ENCODE measurements around the gene SH2B2.
A peak's percentile ranks its signal among the peaks of the same experiment; 100 is the strongest.
"Not testable (repeated sequence)": the region's sequence is repeated elsewhere in the genome, so short reads cannot be mapped to it uniquely, and the experiment has no call there.

SH2B2 gene

DNA sequence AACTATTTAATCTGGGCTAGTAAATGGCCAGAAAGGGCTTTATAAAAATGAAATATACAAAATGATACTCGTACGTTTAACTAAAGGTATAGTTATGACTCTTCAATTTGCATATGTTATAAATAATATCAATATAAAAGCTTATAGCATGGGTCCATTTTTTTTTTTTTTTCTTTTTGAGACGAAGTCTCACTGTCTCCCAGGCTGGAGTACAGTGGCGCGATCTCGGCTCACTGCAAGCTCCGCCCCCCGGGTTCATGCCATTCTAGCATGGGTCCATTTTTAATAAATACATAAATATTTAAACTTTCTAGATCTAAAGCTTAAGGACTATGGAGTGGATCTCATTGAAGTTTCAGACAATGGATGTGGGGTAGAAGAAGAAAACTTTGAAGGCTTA is 50.3 kb downstream of the SH2B2 start:
- H3K4me3 ChIP-seq (ENCODE audit: insufficient read length, low read depth); H3K4me1 ChIP-seq (ENCODE audit: insufficient read depth, insufficient read length); H3K9ac ChIP-seq (ENCODE audit: insufficient read length, low read depth); H3K36me3 ChIP-seq (ENCODE audit: insufficient read depth, insufficient read length, low read length); DNase-seq (ENCODE audit: low read depth, low spot score); H3K27me3 ChIP-seq (ENCODE audit: insufficient read depth, insufficient read length); H3K9me3 ChIP-seq (ENCODE audit: insufficient read depth, low read length): not testable (repeated sequence)

DNA sequence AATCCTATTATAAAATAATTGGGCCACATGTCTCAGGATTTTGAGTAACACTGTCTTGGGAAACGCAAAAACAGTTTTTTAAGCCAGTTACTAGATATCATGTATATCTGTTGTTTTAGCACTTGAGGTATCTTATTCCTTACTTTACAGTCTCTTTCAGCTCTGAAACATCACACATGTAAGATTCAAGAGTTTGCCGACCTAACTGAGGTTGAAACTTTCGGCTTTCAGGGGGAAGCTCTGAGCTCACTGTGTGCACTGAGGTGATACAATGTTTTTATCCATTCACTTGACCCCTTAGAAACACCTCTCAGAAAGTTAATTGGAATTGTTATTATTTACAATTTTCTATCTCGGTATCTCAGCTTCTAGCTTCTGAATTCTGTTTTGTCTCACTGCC is 50.8 kb downstream of the SH2B2 start:
- DNase-seq (ENCODE audit: low read depth, low spot score), result not testable (repeated sequence)

DNA sequence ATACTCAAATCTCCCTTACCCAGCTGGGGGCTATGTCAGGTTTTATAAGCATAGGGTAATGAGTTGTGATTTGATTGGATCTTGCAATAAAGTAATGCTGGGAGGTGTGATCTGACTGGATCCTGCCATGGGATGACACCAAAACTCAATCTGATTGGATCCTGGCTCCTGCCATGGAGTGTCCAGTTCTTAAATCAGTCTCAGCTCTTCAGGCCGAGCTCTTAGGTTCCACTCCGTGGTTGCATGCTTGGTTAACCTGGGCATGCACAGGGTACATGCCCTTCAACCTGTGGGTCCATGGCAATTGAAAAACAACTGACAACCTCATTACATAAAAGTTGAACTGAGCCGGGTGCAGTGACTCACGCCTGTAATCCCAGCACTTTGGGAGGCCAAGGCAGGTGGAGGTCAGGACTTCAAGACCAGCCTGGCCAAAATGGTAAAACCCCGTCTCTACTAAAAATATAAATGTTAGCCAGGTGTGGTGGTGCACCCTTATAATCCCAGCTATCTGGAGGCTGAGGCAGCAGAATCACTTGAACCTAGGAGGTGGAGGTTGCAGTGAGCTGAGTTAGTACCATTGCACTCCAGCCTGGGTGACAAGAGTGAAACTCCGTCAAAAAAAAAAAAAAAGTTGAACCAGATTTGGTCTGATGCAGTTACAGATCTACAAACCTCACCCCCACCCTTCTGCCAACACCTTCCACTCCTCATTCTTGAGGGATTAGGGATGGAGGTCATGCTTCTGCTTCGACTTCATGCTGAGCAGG is 54.1 kb downstream of the SH2B2 start:
- not testable (repeated sequence) for H3K9me3 ChIP-seq (ENCODE audit: insufficient read depth, low read length); DNase-seq (ENCODE audit: low read depth, low spot score); H3K9ac ChIP-seq (ENCODE audit: insufficient read length, low read depth); H3K36me3 ChIP-seq (ENCODE audit: insufficient read depth, insufficient read length, low read length); H3K4me3 ChIP-seq (ENCODE audit: insufficient read length, low read depth); H3K27me3 ChIP-seq (ENCODE audit: insufficient read depth, insufficient read length); H3K4me1 ChIP-seq (ENCODE audit: insufficient read depth, insufficient read length)

More for the DNA sequence above, 50.8 kb downstream of the SH2B2 start:
- not testable (repeated sequence) for H3K4me1 ChIP-seq (ENCODE audit: insufficient read depth, insufficient read length); H3K27me3 ChIP-seq (ENCODE audit: insufficient read depth, insufficient read length); H3K4me3 ChIP-seq (ENCODE audit: insufficient read length, low read depth); H3K36me3 ChIP-seq (ENCODE audit: insufficient read depth, insufficient read length, low read length); H3K9me3 ChIP-seq (ENCODE audit: insufficient read depth, low read length); H3K9ac ChIP-seq (ENCODE audit: insufficient read length, low read depth)

DNA sequence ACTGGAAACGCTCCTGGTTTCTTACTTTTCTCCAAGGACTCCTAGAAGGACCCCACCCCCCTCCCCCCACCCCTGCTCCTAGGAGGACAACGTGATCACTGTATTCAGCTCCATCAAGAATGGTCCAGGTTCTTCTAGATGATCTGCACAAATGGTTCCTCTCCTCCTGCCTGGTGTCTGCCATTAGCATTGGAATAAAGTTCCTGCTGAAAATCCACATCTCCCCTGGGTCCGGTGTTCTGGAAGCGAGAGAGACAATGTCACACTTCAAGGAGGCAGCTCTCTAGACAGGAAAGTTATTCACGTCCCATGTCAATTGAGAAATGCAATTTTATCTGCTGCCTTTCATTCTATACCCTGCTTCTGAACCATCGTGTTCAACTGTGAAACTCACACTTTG is 60.3 kb downstream of the SH2B2 start:
- H3K27me3 ChIP-seq (ENCODE audit: insufficient read depth, insufficient read length); H3K9ac ChIP-seq (ENCODE audit: insufficient read length, low read depth); H3K9me3 ChIP-seq (ENCODE audit: insufficient read depth, low read length); H3K4me1 ChIP-seq (ENCODE audit: insufficient read depth, insufficient read length); DNase-seq (ENCODE audit: low read depth, low spot score); H3K4me3 ChIP-seq (ENCODE audit: insufficient read length, low read depth); H3K36me3 ChIP-seq (ENCODE audit: insufficient read depth, insufficient read length, low read length): not testable (repeated sequence)

DNA sequence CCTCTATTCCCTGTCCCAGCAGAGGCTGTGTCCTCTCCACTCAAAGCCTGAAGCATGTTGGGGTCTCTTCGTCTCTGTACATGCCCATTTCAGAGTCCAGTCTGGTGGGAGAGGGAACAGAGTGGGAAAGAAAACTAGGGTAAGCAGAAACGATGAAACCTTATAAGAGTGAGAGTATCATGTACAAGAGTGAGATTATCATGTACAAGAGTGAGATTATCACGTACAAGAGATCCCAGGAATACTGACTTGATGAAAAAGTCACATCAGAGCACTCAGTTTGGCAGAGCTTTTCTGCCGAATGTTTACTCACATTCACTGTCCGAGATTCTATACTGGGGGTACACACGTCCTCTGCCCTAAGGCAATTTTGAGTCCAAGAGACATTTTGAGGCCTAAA is 69.7 kb downstream of the SH2B2 start, which contains the start of gene SPDYE6:
SPDYE6 (minus strand) TSS at position 101 of the 400 bp plus-strand sequence. CDS start 421 bp downstream, outside the sequence.
- H3K9ac ChIP-seq (ENCODE audit: insufficient read length, low read depth); H3K4me3 ChIP-seq (ENCODE audit: insufficient read length, low read depth); H3K36me3 ChIP-seq (ENCODE audit: insufficient read depth, insufficient read length, low read length); H3K27me3 ChIP-seq (ENCODE audit: insufficient read depth, insufficient read length); H3K9me3 ChIP-seq (ENCODE audit: insufficient read depth, low read length); DNase-seq (ENCODE audit: low read depth, low spot score); H3K4me1 ChIP-seq (ENCODE audit: insufficient read depth, insufficient read length): not testable (repeated sequence)

DNA sequence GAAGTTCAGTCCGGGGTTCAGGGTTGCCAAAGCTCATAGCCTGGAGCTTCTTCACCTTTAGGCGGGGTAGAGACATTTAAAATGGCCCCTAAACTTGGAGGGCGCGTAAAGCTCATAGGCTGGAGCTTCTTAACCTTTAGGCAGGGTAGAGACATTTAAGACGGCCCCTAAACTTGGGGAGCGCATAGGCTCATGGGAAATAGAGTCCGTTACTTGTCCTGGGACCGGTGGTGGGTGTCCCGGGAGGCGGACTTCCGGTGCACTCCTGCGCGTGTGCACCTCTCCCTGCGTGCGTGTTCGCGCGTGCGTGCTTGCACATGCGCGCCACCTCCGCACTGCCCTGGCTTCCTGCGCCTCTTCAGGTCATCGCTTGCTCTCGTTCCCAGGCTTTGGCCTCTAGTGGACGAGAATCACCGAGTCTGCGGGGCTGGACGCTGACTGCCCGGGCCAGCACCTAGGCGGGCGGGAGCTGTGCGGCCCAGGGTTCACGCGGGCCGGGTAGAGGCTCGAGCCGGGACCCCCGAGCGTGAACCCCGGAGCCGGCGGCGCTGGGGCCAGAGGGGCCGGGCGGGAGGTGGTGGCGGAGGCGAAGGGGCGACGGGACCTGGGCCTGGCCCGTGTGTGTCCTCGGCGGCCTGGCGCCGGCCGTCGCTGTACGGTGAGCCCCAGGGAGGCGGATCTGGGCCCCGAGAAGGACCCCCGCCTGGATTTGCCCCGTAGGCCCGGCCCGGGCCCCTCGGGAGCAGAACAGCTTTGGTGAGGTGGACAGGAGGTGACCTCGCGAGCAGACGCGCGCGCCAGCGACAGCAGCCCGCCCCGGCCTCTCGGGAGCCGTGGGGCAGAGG is 77.1 kb downstream of the SH2B2 start:
- DNase-seq (ENCODE audit: low read depth, low spot score), result peak; percentile 95
- Histone ChIP-seq H3K9ac (ENCODE audit: insufficient read length, low read depth) (peak overlapping the region; percentile 67), H3K4me3 (ENCODE audit: insufficient read length, low read depth) (peak overlapping the region; percentile 61)
- not testable (repeated sequence) for H3K36me3 ChIP-seq (ENCODE audit: insufficient read depth, insufficient read length, low read length); H3K9me3 ChIP-seq (ENCODE audit: insufficient read depth, low read length); H3K27me3 ChIP-seq (ENCODE audit: insufficient read depth, insufficient read length); H3K4me1 ChIP-seq (ENCODE audit: insufficient read depth, insufficient read length)

DNA sequence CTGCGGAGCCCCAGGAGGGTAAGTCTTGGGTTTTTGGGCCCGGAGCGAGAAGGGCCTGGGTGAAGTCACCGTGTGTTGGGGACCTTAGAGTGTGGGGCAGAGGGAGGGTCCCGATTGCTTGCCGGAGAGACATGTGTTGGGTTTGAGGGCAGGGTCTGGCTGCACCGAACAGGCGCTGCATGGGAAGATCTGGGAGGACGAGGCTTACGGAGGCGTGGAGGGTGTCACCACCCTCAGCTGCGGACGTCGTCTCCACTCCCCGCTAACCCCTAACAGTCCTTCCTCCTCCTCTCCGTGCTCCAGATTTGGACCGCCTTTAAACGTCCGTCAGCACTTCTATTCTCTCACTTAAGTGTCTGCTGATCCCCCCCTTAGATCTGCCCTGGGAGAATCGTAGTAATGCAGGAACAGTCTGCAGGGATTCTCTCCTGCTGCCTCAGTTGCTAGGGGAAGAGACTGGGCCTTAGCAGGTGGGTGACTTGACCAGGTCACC is 77.8 kb downstream of the SH2B2 start:
- H3K36me3 ChIP-seq (ENCODE audit: insufficient read depth, insufficient read length, low read length); DNase-seq (ENCODE audit: low read depth, low spot score); H3K27me3 ChIP-seq (ENCODE audit: insufficient read depth, insufficient read length); H3K4me1 ChIP-seq (ENCODE audit: insufficient read depth, insufficient read length); H3K9me3 ChIP-seq (ENCODE audit: insufficient read depth, low read length): not testable (repeated sequence)
- Histone ChIP-seq H3K9ac (ENCODE audit: insufficient read length, low read depth) (peak overlapping the region; percentile 67), H3K4me3 (ENCODE audit: insufficient read length, low read depth) (peak overlapping the region; percentile 61)

DNA sequence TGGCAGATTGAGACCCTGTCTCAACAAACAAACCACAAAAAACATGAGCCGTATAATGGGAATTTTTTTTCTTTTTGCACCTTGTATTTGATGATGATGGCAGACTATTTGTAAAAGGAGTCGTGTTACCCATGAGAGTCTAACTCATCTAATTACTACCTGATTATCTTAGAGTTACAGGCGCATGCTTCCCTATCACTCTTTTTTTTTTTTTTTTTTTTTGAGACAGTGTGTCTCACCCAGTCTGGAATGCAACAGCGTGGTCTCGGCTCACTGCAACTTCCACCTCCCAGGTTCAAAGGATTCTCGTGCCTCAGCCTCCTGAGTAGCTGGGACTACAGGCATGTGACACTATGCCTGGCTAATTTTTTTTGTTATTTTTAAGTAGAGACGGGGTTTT is 78.7 kb downstream of the SH2B2 start:
- not testable (repeated sequence) for H3K9ac ChIP-seq (ENCODE audit: insufficient read length, low read depth); H3K4me1 ChIP-seq (ENCODE audit: insufficient read depth, insufficient read length); H3K27me3 ChIP-seq (ENCODE audit: insufficient read depth, insufficient read length); H3K9me3 ChIP-seq (ENCODE audit: insufficient read depth, low read length); H3K4me3 ChIP-seq (ENCODE audit: insufficient read length, low read depth); DNase-seq (ENCODE audit: low read depth, low spot score); H3K36me3 ChIP-seq (ENCODE audit: insufficient read depth, insufficient read length, low read length)

DNA sequence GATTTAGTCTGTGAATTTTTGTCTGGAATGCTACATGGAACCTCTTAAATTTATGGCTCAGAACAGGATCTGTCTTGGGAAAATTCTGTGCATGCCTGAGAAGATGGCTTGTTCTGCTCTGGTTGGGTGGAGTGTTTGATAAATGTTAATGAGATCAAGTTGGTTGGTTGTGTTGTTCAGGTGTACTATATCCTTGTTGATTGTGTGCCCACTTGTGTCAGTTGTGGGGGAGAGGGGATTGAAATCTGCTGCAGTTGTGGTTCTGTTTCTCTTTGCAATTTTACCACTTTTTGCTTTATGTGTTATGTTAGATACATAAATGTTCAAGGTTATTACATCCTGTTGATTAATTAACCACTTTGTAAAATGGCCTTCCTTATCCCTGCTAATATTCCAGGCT is 83.4 kb downstream of the SH2B2 start:
- H3K9me3 ChIP-seq (ENCODE audit: insufficient read depth, low read length), result not testable (repeated sequence)

More for the DNA sequence above, 83.4 kb downstream of the SH2B2 start:
- DNase-seq (ENCODE audit: low read depth, low spot score); H3K36me3 ChIP-seq (ENCODE audit: insufficient read depth, insufficient read length, low read length); H3K9ac ChIP-seq (ENCODE audit: insufficient read length, low read depth); H3K4me3 ChIP-seq (ENCODE audit: insufficient read length, low read depth); H3K27me3 ChIP-seq (ENCODE audit: insufficient read depth, insufficient read length); H3K4me1 ChIP-seq (ENCODE audit: insufficient read depth, insufficient read length): not testable (repeated sequence)

Measured in NT2/D1 (cell line).